GM04503 (cell line): ENCODE results near the gene ZNF778.
"Not testable (repeated sequence)": the region's sequence is repeated elsewhere in the genome, so short reads cannot be mapped to it uniquely, and the experiment has no call there.

ENCODE experiments used
- DNase-seq: peaks from one replicate; pipeline ENCODE4 v3.0.0-alpha.2; 2012; ENCODE audit warnings: low read depth

ZNF778 gene

DNA sequence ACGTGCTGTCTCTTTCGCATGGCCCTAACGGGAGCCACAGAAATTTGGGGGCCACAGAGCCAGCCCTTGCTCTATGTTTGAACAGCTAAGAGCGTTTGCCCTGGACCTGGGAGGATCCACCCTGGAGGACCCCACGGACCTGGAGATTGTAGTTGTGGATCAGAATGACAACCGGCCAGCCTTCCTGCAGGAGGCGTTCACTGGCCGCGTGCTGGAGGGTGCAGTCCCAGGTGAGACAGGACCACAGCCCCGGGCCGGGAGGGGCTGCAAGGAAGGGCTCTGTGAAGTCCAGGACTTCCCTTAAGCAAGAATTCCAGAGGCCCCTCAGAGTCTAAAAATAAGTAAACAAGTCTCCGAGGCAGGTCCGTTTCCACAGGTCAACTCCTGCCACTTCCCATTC, 34.0 kb upstream of the ZNF778 start:
- no peak for DNase-seq

DNA sequence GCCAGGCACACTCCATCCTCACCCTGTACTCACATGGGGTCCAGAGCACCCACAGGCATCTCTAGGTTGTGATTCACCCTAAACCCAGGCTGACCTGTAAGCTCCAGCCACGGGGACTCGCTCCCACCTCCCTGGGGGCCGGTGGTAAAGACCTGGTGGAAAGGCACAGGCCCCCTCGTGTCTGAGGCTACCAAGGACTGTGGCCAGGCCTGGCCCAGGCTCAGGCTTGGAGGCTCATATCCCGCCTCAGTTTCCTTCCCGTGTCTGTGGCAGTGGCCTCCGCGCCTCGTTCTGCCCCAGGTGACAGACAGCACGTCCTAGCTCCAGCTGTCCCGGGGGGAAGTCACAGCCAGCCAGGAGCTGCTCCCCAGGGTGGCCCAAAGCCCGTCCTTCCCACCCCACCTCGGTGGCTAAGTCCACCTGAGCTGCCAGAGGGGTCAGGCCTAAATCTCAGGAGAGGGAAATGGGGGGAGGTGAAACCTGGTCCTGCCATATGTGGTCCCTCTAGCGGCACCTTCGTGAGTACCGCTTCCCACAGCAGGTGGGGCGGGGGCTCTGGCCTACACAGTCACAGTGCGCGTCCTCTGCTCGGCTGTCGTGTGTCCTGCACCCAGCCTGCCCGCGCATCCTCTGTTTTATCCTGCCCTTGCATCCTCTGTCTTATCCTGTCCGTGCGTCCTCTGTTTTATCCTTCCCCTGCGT, 33.4 kb upstream of the ZNF778 start:
- DNase-seq: no peak

GRCh38 chr16:89184677-89184932, 32.9 kb upstream of the ZNF778 start:
- no peak for DNase-seq

GRCh38 chr16:89184933-89185794, 32.3 kb upstream of the ZNF778 start:
- no peak for DNase-seq

- not testable (repeated sequence) for DNase-seq
These were observed 31.5 kb upstream of the ZNF778 start for GRCh38 chr16:89185887-89186592.

GRCh38 chr16:89186593-89187031, 30.9 kb upstream of the ZNF778 start:
- DNase-seq: not testable (repeated sequence)

- no peak for DNase-seq
These were observed 30.3 kb upstream of the ZNF778 start for GRCh38 chr16:89187032-89187769.

GRCh38 chr16:89187770-89188392, 29.6 kb upstream of the ZNF778 start:
- DNase-seq: no peak

DNA sequence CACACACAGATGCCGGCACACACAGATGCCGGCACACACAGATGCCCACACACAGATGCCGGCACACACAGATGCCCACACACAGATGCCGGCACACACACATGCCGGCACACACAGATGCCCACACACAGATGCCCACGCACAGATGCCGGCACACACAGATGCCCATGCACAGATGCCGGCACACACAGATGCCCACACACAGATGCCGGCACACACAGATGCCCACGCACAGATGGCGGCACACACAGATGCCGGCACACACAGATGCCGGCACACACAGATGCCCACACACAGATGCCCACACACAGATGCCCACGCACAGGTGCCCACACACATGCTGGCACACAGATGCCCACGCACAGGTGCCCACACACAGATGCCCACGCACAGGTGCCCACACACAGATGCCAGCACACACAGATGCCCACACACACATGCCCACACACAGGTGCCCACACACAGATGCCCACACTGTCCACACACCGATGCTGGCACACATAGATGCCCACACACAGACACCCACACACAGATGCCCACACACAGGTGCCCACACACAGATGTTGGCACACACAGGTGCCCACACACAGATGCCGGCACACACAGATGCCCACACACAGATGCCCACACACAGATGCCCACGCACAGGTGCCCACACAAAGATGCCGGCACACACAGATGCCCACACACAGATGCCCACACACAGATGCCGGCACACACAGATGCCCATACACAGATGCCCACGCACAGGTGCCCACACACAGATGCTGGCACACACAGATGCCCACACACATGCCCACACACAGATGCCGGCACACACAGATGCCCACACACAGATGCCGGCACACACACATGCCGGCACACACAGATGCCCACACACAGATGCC, 28.8 kb upstream of the ZNF778 start:
- not testable (repeated sequence) for DNase-seq

DNA sequence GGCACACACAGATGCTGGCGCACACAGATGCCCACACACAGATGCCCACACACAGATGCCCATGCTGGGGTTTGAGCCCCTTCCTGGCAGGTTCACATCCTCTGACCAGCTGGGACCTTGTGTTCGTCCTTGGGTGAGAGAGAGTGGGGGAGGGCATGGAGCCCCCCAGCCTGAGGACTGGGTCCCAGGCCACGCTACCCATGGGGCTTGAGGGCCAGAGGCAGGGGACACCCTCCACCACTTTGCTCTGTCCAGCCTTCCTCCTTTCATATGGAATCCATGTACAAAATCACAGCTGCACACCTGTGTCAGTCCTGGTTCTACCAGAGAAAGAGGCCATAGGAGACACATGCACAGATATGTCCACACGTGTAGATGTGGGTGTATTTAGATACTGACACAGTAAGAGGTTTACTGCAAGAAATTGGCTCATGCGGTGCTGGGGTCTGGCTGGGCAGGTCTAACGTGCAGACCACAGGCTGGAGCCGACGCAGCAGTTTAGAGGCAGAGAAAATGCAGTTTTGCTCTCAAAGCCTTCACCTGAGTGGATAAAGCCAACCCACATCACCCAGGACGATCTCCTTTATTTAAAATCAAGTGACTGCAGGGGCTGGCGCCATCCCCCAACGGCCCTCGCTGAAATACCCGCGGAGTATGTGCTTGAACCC, 28.0 kb upstream of the ZNF778 start:
- DNase-seq: no peak

- no peak for DNase-seq
These were observed 27.1 kb upstream of the ZNF778 start for GRCh38 chr16:89190150-89190958.

DNA sequence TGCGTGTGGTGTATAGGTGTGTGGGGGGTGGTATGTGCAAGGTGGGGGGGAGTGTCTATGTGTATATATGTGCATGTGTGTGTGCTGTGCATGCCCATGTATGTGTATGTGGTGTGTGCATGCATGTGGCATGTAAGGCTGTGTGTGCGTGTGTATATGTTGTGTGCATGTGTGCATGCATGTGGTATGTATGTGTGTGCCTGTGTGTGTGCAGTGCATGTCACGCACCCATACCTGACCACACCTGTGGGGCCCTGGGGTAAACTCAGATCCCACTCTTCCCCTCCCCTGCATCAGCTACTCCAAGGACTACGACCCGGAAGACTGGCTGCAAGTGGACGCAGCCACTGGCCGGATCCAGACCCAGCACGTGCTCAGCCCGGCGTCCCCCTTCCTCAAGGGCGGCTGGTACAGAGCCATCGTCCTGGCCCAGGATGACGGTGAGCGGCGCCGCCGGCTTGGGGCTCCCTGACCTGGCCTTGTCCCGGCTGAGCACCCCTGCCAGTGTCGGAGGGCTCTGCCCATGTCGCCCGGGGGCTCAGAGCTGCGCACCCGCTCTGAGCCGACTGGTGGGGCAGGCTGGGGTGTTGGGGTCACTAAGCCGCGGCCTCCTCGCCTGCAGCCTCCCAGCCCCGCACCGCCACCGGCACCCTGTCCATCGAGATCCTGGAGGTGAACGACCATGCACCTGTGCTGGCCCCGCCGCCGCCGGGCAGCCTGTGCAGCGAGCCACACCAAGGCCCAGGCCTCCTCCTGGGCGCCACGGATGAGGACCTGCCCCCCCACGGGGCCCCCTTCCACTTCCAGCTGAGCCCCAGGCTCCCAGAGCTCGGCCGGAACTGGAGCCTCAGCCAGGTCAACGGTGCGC, 26.2 kb upstream of the ZNF778 start:
- DNase-seq: no peak

DNA sequence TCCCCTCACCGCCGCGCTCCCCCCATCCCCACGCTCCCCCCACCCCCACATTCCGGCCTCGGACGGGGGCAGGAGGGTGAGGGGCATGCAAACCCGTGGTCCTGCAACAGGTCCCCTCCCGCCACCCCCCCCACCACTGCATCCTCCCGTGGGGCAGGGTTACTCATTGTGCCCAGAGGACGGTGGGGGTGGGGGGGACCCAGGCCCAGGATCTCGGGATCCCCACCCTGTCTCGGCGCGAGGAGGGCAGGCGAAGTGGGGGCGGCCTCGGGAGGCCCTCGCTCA, 25.7 kb upstream of the ZNF778 start:
- DNase-seq: no peak

GRCh38 chr16:89192186-89192955, 25.1 kb upstream of the ZNF778 start:
- peak; percentile 41 for DNase-seq

GRCh38 chr16:89192956-89193575, 24.4 kb upstream of the ZNF778 start:
- DNase-seq: no peak

DNA sequence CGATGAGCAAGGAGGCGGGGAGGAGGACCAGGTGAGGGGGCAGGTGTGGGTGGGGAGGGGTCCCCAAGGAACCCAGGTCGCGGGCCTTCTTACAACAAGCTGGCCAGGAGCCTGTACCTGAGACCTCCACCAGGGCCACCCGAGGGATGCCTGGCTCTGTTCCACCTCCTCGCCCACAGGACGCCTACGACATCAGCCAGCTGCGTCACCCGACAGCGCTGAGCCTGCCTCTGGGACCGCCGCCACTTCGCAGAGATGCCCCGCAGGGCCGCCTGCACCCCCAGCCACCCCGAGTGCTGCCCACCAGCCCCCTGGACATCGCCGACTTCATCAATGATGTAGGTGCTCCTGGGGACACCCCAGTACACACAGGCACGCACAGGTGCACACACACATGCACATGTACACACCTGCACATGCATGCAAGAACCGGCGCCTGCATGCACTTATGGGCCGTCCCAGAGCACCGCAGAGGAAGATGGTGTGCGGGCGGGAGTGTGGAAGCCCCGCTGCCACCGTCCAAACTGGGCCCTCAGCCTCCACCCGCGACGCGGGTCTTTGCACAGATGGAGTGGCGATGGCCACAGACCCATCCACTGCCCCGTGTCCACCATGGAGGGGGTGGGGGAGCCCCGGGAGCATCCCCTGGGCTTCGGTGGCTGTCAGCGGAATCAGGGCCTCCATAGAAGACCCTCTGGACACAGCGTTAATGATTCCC, 23.8 kb upstream of the ZNF778 start:
- DNase-seq: no peak
